HG03469 (cell line): ENCODE measurements around the gene PIK3CB.
A peak's percentile ranks its signal among the peaks of the same experiment; 100 is the strongest.
"Not testable (repeated sequence)": the region's sequence is repeated elsewhere in the genome, so short reads cannot be mapped to it uniquely, and the experiment has no call there.

Source experiments
- ATAC-seq: cut with Tn5 transposase; IDR thresholded peaks from one replicate; pipeline ENCODE4 v1.9.1; 2021; ENCODE audit warnings: mild to moderate bottlenecking, moderate library complexity, moderate number of reproducible peaks; ENCODE audit not compliant: unreplicated experiment

The PIK3CB gene

GRCh38 chr3:138848696-138849095 lies 14.0 kb upstream of the PIK3CB start:
- ATAC-seq: no peak

- ATAC-seq: not testable (repeated sequence)
Measured at GRCh38 chr3:138846824-138847223, 12.1 kb upstream of the PIK3CB start.

- no peak for ATAC-seq
Measured at GRCh38 chr3:138846262-138846791, 11.6 kb upstream of the PIK3CB start.

- no peak for ATAC-seq
Measured at GRCh38 chr3:138845771-138846173, 11.0 kb upstream of the PIK3CB start.

GRCh38 chr3:138845181-138845601 lies 10.5 kb upstream of the PIK3CB start:
- no peak for ATAC-seq

GRCh38 chr3:138842483-138843188 lies 7.9 kb upstream of the PIK3CB start:
- ATAC-seq: no peak

- not testable (repeated sequence) for ATAC-seq
Measured at GRCh38 chr3:138838385-138838784, 3.7 kb upstream of the PIK3CB start.

GRCh38 chr3:138835846-138836245 lies 1.1 kb upstream of the PIK3CB start:
- ATAC-seq: not testable (repeated sequence)

GRCh38 chr3:138835397-138835757 lies 649 bp upstream of the PIK3CB start:
- no peak for ATAC-seq

- ATAC-seq: peak; percentile 24
Measured at GRCh38 chr3:138833899-138834595, 681 bp downstream of the PIK3CB start.

GRCh38 chr3:138832473-138833057 lies 2.2 kb downstream of the PIK3CB start:
- not testable (repeated sequence) for ATAC-seq

GRCh38 chr3:138829886-138830510 lies 4.7 kb downstream of the PIK3CB start:
- ATAC-seq: no peak

GRCh38 chr3:138829097-138829496 lies 5.6 kb downstream of the PIK3CB start:
- no peak for ATAC-seq

GRCh38 chr3:138827222-138827621 lies 7.5 kb downstream of the PIK3CB start:
- ATAC-seq: no peak

GRCh38 chr3:138825336-138825735 lies 9.4 kb downstream of the PIK3CB start:
- no peak for ATAC-seq

- ATAC-seq: no peak
Measured at GRCh38 chr3:138824114-138824506, 10.6 kb downstream of the PIK3CB start.

- not testable (repeated sequence) for ATAC-seq
Measured at GRCh38 chr3:138820379-138820778, 14.3 kb downstream of the PIK3CB start.

GRCh38 chr3:138818185-138818860 lies 16.4 kb downstream of the PIK3CB start:
- no peak for ATAC-seq

GRCh38 chr3:138817695-138818094 lies 17.0 kb downstream of the PIK3CB start:
- ATAC-seq: no peak

- no peak for ATAC-seq
Measured at GRCh38 chr3:138812806-138813205, 21.9 kb downstream of the PIK3CB start.
